Osteoblast (primary cell): Measurements from ENCODE around the gene PARVA. TPM values are rescaled to one million over a fixed set of nuclear protein-coding genes. Genes with fewer than 3 reads are reported as not detected.

Experiments
- DNase-seq: peaks from one replicate; pipeline ENCODE4 v3.0.0; 2011; ENCODE audit warnings: low spot score, mixed read lengths; ENCODE audit not compliant: insufficient read length; ENCODE audit errors: missing footprints
- H2AFZ ChIP-seq: 2 replicates; pipeline ENCODE4 v1.6.0; 2011; ENCODE audit warnings: mild to moderate bottlenecking, low read length
- H3K27ac ChIP-seq: 2 replicates; pipeline ENCODE4 v1.5.1; 2011; ENCODE audit warnings: mild to moderate bottlenecking, low read depth, low read length, moderate library complexity
- H3K27me3 ChIP-seq: 2 replicates; pipeline ENCODE4 v1.6.0; 2012; ENCODE audit warnings: mild to moderate bottlenecking, control low read depth, inconsistent platforms, low read length, moderate library complexity; ENCODE audit not compliant: insufficient read depth
- H3K36me3 ChIP-seq: 2 replicates; pipeline ENCODE4 v1.5.1; 2011; ENCODE audit warnings: mild to moderate bottlenecking, low read length, control low read depth, moderate library complexity; ENCODE audit not compliant: insufficient read depth
- H3K4me1 ChIP-seq: 2 replicates; pipeline ENCODE4 v1.5.1; 2011; ENCODE audit warnings: mild to moderate bottlenecking, low read length, control low read depth, moderate library complexity; ENCODE audit not compliant: insufficient read depth
- H3K4me2 ChIP-seq: 2 replicates; pipeline ENCODE4 v1.6.0; 2011; ENCODE audit warnings: mild to moderate bottlenecking, low read length; ENCODE audit not compliant: insufficient read depth
- H3K4me3 ChIP-seq: fragments of 200-600 bp; sonication (generic); 3 replicates; pipeline ENCODE4 v1.5.1; 2012; ENCODE audit warnings: mild to moderate bottlenecking, low read length, inconsistent platforms; ENCODE audit not compliant: insufficient read depth
- H3K79me2 ChIP-seq: 2 replicates; pipeline ENCODE4 v1.6.0; 2012; ENCODE audit warnings: mild to moderate bottlenecking, low read length, control low read depth, inconsistent platforms; ENCODE audit not compliant: insufficient read depth
- H3K9me3 ChIP-seq: 2 replicates; pipeline ENCODE4 v1.5.1; 2011; ENCODE audit warnings: low read depth, low read length, control low read depth
- H4K20me1 ChIP-seq: 2 replicates; pipeline ENCODE4 v1.6.0; 2012; ENCODE audit warnings: mild to moderate bottlenecking, low read length, control low read depth; ENCODE audit not compliant: insufficient read depth
- CTCF ChIP-seq: IDR thresholded peaks from 2 replicates; pipeline ENCODE4 v1.5.1; 2011; ENCODE audit warnings: mild to moderate bottlenecking, low read depth, low read length, moderate library complexity; ENCODE audit errors: extremely low read depth
- total RNA-seq: library from RNA; depleted of rRNA; stranded (reverse); fragments of >200 nt; gene quantifications from 2 replicates; pipeline ENCODE4 v1.2.3, GENCODE V29; 2012

The PARVA gene
- total RNA-seq, 1 donor, result 74.9 TPM

- H3K36me3 ChIP-seq, result peaks cover 10% of the 10 kb centered on the region
- H3K27me3 ChIP-seq, result no peaks in the 10 kb centered on the region
- no peak overlapping the region for H3K4me3 ChIP-seq
- H3K27ac ChIP-seq, result peak overlapping the region; percentile 65
- DNase-seq, result peak; percentile 84
- peaks cover 91% of the 10 kb centered on the region for H3K79me2 ChIP-seq
- no peaks in the 10 kb centered on the region for H3K9me3 ChIP-seq
- peak overlapping the region; percentile 37 for H3K4me2 ChIP-seq
- peaks cover 34% of the 10 kb centered on the region for H4K20me1 ChIP-seq
- H2AFZ ChIP-seq, result peak overlapping the region; percentile 28
- no peak for TF ChIP-seq CTCF
- peaks cover 44% of the 10 kb centered on the region for H3K4me1 ChIP-seq
Measured at GRCh38 chr11:12433571-12434324, 56.4 kb downstream of the PARVA start.

- H3K27me3 ChIP-seq, result no peaks in the 10 kb centered on the region
- DNase-seq, result no peak
- H3K36me3 ChIP-seq, result peaks cover 10% of the 10 kb centered on the region
- no peak overlapping the region for H2AFZ ChIP-seq
- TF ChIP-seq CTCF, result no peak
- H3K27ac ChIP-seq, result peak overlapping the region; percentile 65
- H4K20me1 ChIP-seq, result peaks cover 35% of the 10 kb centered on the region
- H3K9me3 ChIP-seq, result no peaks in the 10 kb centered on the region
- H3K4me1 ChIP-seq, result peaks cover 44% of the 10 kb centered on the region
- no peak overlapping the region for H3K4me2 ChIP-seq
- H3K4me3 ChIP-seq, result no peak overlapping the region
- H3K79me2 ChIP-seq, result peaks cover 91% of the 10 kb centered on the region
Measured at GRCh38 chr11:12434325-12434654, 56.9 kb downstream of the PARVA start.

- Histone ChIP-seq H3K36me3 (peaks cover 10% of the 10 kb centered on the region), H3K4me1 (peaks cover 39% of the 10 kb centered on the region), H3K4me2 (no peak overlapping the region), H2AFZ (no peak overlapping the region), H3K79me2 (peaks cover 91% of the 10 kb centered on the region), H3K27ac (no peak overlapping the region), H4K20me1 (peaks cover 34% of the 10 kb centered on the region), H3K9me3 (no peaks in the 10 kb centered on the region), H3K4me3 (no peak overlapping the region), H3K27me3 (no peaks in the 10 kb centered on the region)
- DNase-seq, result no peak
- TF ChIP-seq CTCF, result no peak
Measured at GRCh38 chr11:12435264-12435663, 57.9 kb downstream of the PARVA start.

- no peak for DNase-seq
Measured at GRCh38 chr11:12436266-12436665, 58.9 kb downstream of the PARVA start.

More at GRCh38 chr11:12436266-12436665, 58.9 kb downstream of the PARVA start:
- Histone ChIP-seq H2AFZ (no peak overlapping the region), H3K4me2 (no peak overlapping the region), H3K9me3 (no peaks in the 10 kb centered on the region), H3K4me1 (peaks cover 33% of the 10 kb centered on the region), H3K4me3 (no peak overlapping the region), H3K27ac (no peak overlapping the region), H3K79me2 (peaks cover 90% of the 10 kb centered on the region), H3K36me3 (peaks cover 10% of the 10 kb centered on the region), H3K27me3 (no peaks in the 10 kb centered on the region), H4K20me1 (peaks cover 27% of the 10 kb centered on the region)
- no peak for TF ChIP-seq CTCF
